HepG2 (cell line): Measurements from ENCODE around the gene ADCY7. TPM values are rescaled to one million over a fixed set of nuclear protein-coding genes. Genes with fewer than 3 reads are reported as not detected.

Experiments
- BHLHE40 ChIP-seq: IDR thresholded peaks from 2 replicates; pipeline ENCODE4 v1.6.1; 2011; ENCODE audit warnings: low read length, improper control_type of control experiment
- HDAC2 ChIP-seq: sonication (generic); formaldehyde crosslinking; IDR thresholded peaks from 2 replicates; pipeline ENCODE4 v1.4.0; 2020; ENCODE audit warnings: missing genetic modification reagents
- HMG20A ChIP-seq: IDR thresholded peaks from 2 replicates; pipeline ENCODE4 v1.6.1; 2016; ENCODE audit warnings: borderline replicate concordance
- ISX ChIP-seq: sonication (generic); formaldehyde crosslinking; conservative IDR thresholded peaks from 2 replicates; pipeline ENCODE4 v1.5.0; 2020; ENCODE audit warnings: missing genetic modification reagents
- KLF11 ChIP-seq: IDR thresholded peaks from 2 replicates; pipeline ENCODE4 v1.6.1; 2016; ENCODE audit warnings: missing compliant biosample characterization
- LCORL ChIP-seq, 2 experiments: fragments of 450-650 bp in 1 of 2; sonication (generic) in 1 of 2; formaldehyde crosslinking in 1 of 2; IDR thresholded peaks; 2 replicates each; pipeline versions ENCODE4 v1.5.0 to v1.6.1; 2017 to 2020; ENCODE audit warnings: antibody characterized with exemption in 1 of 2, missing genetic modification reagents in 1 of 2
- NFIB ChIP-seq: sonication (generic); formaldehyde crosslinking; IDR thresholded peaks from 2 replicates; pipeline ENCODE4 v1.9.0; 2021; ENCODE audit warnings: missing genetic modification reagents, mild to moderate bottlenecking, borderline replicate concordance
- RBAK ChIP-seq: sonication (generic); formaldehyde crosslinking; IDR thresholded peaks from 2 replicates; pipeline ENCODE4 v1.5.1; 2020; ENCODE audit warnings: mild to moderate bottlenecking, missing genetic modification reagents
- SCMH1 ChIP-seq: sonication (generic); formaldehyde crosslinking; IDR thresholded peaks from 2 replicates; pipeline ENCODE4 v1.9.0; 2021; ENCODE audit warnings: missing genetic modification reagents, mild to moderate bottlenecking, borderline replicate concordance
- SPEN ChIP-seq: sonication (generic); formaldehyde crosslinking; IDR thresholded peaks from 2 replicates; pipeline ENCODE4 v1.5.1; 2020; ENCODE audit warnings: low read depth, mild to moderate bottlenecking, missing genetic modification reagents
- TCF12 ChIP-seq, 2 experiments: fragments of 450-650 bp in 1 of 2; sonication (generic) in 1 of 2; formaldehyde crosslinking in 1 of 2; IDR thresholded peaks; 2 replicates each; pipeline versions ENCODE4 v1.6.1 to v1.8.0; 2017 to 2022; ENCODE audit warnings: antibody characterized with exemption in 1 of 2, mild to moderate bottlenecking in 1 of 2, missing genetic modification reagents in 1 of 2, moderate library complexity in 1 of 2
- ZNF20 ChIP-seq: sonication (generic); formaldehyde crosslinking; IDR thresholded peaks from 2 replicates; pipeline ENCODE4 v1.4.0; 2020; ENCODE audit warnings: mild to moderate bottlenecking, moderate library complexity, missing genetic modification reagents
- ZNF781 ChIP-seq: sonication (generic); formaldehyde crosslinking; IDR thresholded peaks from 2 replicates; pipeline ENCODE4 v1.5.1; 2020; ENCODE audit warnings: borderline replicate concordance, mild to moderate bottlenecking, missing genetic modification reagents; ENCODE audit errors: not compliant biosample characterization
- polyA plus RNA-seq, 8 experiments: library from polyadenylated mRNA; depleted of rRNA in 3 of 8; stranded (reverse) in 7 of 8; unstranded in 1 of 8; fragments of >200 nt; fragmentation: Illumina TruSeq in 4 of 8; extraction: Trizol in 4 of 8; gene quantifications; 2 replicates each; pipeline versions ENCODE4 v1.2.1 to v1.2.3, GENCODE V29; 2011 to 2016; ENCODE audit warnings: low read depth in 4 of 8, missing spikeins in 1 of 8, mixed read lengths in 1 of 8; ENCODE audit not compliant: insufficient read depth in 1 of 8
- total RNA-seq, 5 experiments: library from RNA; depleted of rRNA; stranded (reverse); fragments of >200 nt; fragmentation: Illumina TruSeq; extraction: Trizol; gene quantifications; 2 replicates each; pipeline ENCODE4 v1.2.3, GENCODE V29; 2016; ENCODE audit warnings: low read depth in 1 of 5
- TF ChIP-seq, protein P1 (sequence below): IDR thresholded peaks from 2 replicates; pipeline ENCODE4 v1.6.1; 2016; ENCODE audit warnings: low read depth, missing genetic modification reagents, missing compliant biosample characterization
- TF ChIP-seq, protein P2 (sequence below): sonication (generic); formaldehyde crosslinking; IDR thresholded peaks from 2 replicates; pipeline ENCODE4 v1.4.0; 2020; ENCODE audit warnings: missing genetic modification reagents
- TF ChIP-seq, protein P3 (sequence below): sonication (generic); formaldehyde crosslinking; IDR thresholded peaks from 2 replicates; pipeline ENCODE4 v1.5.1; 2020; ENCODE audit warnings: missing genetic modification reagents, mild to moderate bottlenecking, borderline replicate concordance
- TF ChIP-seq, protein P4 (sequence below): IDR thresholded peaks from 2 replicates; pipeline ENCODE4 v1.6.1; 2016; ENCODE audit warnings: missing compliant biosample characterization, missing genetic modification reagents, borderline replicate concordance

Gene ADCY7
- total and polyA plus RNA-seq, 2 of the 13 experiments (the other 11 are each of a cell fraction or from before 2014, with no cell fraction given) = 2.2 to 4.3 TPM

DNA sequence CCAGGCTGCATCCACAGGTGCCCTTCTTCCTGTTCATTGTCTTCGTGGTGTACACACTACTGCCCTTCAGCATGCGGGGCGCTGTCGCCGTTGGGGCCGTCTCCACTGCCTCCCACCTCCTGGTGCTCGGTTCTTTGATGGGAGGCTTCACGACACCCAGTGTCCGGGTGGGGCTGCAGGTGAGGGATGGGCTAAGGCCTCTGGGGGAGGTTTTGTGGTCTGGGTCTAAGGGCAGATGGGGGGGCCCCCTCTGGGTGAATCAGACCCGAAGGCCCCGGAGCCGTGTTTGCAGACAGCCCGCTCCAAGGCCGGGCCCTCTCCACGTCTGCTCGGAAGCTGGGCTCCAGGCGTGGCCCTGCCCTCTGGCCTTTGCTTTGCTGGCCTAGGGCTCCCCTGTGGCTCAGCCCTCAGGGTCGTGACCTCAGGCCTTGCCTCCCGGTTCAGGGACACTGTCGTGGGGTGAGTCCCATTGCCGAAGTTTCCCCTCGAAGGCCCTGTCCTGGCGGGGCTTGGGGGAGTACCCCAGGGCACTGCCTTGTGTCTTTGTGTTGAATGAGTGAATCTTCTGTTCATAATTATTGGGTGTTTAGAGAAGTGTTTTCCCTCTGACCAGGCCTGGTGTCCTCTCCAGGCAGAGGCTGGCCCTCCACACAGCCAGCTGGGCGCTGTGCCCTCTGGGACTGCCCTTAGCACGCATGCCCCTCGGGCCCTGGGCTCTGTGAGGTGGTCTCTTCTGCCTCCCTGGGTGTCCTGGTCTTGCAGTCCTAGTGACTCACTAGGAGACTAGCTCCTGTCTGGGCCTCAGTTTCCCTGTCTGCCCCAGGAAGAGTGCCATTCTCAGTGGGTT, 25.6 kb downstream of the ADCY7 start (continued):
- TF ChIP-seq, protein P1, sequence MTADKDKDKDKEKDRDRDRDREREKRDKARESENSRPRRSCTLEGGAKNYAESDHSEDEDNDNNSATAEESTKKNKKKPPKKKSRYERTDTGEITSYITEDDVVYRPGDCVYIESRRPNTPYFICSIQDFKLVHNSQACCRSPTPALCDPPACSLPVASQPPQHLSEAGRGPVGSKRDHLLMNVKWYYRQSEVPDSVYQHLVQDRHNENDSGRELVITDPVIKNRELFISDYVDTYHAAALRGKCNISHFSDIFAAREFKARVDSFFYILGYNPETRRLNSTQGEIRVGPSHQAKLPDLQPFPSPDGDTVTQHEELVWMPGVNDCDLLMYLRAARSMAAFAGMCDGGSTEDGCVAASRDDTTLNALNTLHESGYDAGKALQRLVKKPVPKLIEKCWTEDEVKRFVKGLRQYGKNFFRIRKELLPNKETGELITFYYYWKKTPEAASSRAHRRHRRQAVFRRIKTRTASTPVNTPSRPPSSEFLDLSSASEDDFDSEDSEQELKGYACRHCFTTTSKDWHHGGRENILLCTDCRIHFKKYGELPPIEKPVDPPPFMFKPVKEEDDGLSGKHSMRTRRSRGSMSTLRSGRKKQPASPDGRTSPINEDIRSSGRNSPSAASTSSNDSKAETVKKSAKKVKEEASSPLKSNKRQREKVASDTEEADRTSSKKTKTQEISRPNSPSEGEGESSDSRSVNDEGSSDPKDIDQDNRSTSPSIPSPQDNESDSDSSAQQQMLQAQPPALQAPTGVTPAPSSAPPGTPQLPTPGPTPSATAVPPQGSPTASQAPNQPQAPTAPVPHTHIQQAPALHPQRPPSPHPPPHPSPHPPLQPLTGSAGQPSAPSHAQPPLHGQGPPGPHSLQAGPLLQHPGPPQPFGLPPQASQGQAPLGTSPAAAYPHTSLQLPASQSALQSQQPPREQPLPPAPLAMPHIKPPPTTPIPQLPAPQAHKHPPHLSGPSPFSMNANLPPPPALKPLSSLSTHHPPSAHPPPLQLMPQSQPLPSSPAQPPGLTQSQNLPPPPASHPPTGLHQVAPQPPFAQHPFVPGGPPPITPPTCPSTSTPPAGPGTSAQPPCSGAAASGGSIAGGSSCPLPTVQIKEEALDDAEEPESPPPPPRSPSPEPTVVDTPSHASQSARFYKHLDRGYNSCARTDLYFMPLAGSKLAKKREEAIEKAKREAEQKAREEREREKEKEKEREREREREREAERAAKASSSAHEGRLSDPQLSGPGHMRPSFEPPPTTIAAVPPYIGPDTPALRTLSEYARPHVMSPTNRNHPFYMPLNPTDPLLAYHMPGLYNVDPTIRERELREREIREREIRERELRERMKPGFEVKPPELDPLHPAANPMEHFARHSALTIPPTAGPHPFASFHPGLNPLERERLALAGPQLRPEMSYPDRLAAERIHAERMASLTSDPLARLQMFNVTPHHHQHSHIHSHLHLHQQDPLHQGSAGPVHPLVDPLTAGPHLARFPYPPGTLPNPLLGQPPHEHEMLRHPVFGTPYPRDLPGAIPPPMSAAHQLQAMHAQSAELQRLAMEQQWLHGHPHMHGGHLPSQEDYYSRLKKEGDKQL (CRISPR knock-in tag) = peak; percentile 47; the same call in 1 of the 2 replicates
- TF ChIP-seq ISX = no peak
- TF ChIP-seq RBAK = 0 out of 2 replicates have a peak, but pooled peaks have one; percentile 57
- no peak for TF ChIP-seq ZNF781 (CRISPR knock-in tag)
- TF ChIP-seq ZNF20 = no peak
- TF ChIP-seq, protein P2, sequence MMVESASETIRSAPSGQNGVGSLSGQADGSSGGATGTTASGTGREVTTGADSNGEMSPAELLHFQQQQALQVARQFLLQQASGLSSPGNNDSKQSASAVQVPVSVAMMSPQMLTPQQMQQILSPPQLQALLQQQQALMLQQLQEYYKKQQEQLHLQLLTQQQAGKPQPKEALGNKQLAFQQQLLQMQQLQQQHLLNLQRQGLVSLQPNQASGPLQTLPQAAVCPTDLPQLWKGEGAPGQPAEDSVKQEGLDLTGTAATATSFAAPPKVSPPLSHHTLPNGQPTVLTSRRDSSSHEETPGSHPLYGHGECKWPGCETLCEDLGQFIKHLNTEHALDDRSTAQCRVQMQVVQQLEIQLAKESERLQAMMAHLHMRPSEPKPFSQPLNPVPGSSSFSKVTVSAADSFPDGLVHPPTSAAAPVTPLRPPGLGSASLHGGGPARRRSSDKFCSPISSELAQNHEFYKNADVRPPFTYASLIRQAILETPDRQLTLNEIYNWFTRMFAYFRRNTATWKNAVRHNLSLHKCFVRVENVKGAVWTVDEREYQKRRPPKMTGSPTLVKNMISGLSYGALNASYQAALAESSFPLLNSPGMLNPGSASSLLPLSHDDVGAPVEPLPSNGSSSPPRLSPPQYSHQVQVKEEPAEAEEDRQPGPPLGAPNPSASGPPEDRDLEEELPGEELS = 0 out of 2 replicates have a peak, but pooled peaks have one; percentile 44
- TF ChIP-seq, protein P3, sequence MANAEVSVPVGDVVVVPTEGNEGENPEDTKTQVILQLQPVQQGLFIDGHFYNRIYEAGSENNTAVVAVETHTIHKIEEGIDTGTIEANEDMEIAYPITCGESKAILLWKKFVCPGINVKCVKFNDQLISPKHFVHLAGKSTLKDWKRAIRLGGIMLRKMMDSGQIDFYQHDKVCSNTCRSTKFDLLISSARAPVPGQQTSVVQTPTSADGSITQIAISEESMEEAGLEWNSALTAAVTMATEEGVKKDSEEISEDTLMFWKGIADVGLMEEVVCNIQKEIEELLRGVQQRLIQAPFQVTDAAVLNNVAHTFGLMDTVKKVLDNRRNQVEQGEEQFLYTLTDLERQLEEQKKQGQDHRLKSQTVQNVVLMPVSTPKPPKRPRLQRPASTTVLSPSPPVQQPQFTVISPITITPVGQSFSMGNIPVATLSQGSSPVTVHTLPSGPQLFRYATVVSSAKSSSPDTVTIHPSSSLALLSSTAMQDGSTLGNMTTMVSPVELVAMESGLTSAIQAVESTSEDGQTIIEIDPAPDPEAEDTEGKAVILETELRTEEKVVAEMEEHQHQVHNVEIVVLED (CRISPR knock-in tag) = peak; percentile 43; the same call in 1 of the 2 replicates
- no peak for TF ChIP-seq SCMH1 (CRISPR knock-in tag)
- TF ChIP-seq NFIB (CRISPR knock-in tag) = no peak
- no peak for TF ChIP-seq KLF11 (CRISPR knock-in tag)
- TF ChIP-seq LCORL (IDR thresholded peaks at IDR 0.05) = no peak
- TF ChIP-seq LCORL (CRISPR knock-in tag; IDR thresholded peaks at IDR 0.05) = peak; percentile 94
- TF ChIP-seq, protein P4, sequence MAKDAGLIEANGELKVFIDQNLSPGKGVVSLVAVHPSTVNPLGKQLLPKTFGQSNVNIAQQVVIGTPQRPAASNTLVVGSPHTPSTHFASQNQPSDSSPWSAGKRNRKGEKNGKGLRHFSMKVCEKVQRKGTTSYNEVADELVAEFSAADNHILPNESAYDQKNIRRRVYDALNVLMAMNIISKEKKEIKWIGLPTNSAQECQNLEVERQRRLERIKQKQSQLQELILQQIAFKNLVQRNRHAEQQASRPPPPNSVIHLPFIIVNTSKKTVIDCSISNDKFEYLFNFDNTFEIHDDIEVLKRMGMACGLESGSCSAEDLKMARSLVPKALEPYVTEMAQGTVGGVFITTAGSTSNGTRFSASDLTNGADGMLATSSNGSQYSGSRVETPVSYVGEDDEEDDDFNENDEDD (CRISPR knock-in tag) = peak; percentile 64; the same call in 1 of the 2 replicates
- peak; percentile 94 for TF ChIP-seq HDAC2
- no peak for TF ChIP-seq BHLHE40
- TF ChIP-seq SPEN (CRISPR knock-in tag) = peak; percentile 65; the same call in 1 of the 2 replicates
- TF ChIP-seq HMG20A (CRISPR knock-in tag) = peak; percentile 63; the same call in 1 of the 2 replicates
- TF ChIP-seq TCF12 (IDR thresholded peaks at IDR 0.05) = no peak
- 0 out of 2 replicates have a peak, but pooled peaks have one; percentile 58 for TF ChIP-seq TCF12 (CRISPR knock-in tag; IDR thresholded peaks at IDR 0.05)
